KMS-11 (cell line): ENCODE results near the gene KAT2A.

Experiments
- H2AFZ ChIP-seq: fragments of 200-600 bp; sonication (generic); 2 replicates; pipeline ENCODE4 v1.6.1; 2016; ENCODE audit warnings: antibody characterized with exemption, mixed run types, low read depth
- H3K27ac ChIP-seq: fragments of 200-600 bp; sonication (generic); 2 replicates; pipeline ENCODE4 v1.6.1; 2016; ENCODE audit warnings: mild to moderate bottlenecking, mixed run types
- H3K27me3 ChIP-seq: fragments of 200-600 bp; sonication (generic); 2 replicates; pipeline ENCODE4 v1.6.1; 2017; ENCODE audit warnings: mild to moderate bottlenecking, low read depth, mixed run types, moderate library complexity; ENCODE audit not compliant: insufficient read depth
- H3K36me3 ChIP-seq: fragments of 200-600 bp; sonication (generic); 2 replicates; pipeline ENCODE4 v1.6.1; 2017; ENCODE audit warnings: mild to moderate bottlenecking, mixed run types; ENCODE audit not compliant: insufficient read depth
- H3K4me1 ChIP-seq: fragments of 200-600 bp; sonication (generic); 2 replicates; pipeline ENCODE4 v1.6.1; 2016; ENCODE audit warnings: mild to moderate bottlenecking, low read depth, mixed run types; ENCODE audit not compliant: poor library complexity, severe bottlenecking
- H3K4me2 ChIP-seq: fragments of 200-600 bp; sonication (generic); 2 replicates; pipeline ENCODE4 v1.7.0; 2016; ENCODE audit warnings: mild to moderate bottlenecking, mixed run types
- H3K4me3 ChIP-seq: fragments of 200-600 bp; sonication (generic); IDR thresholded peaks from 2 replicates; pipeline ENCODE4 v1.6.1; 2017; ENCODE audit warnings: low read depth, low read length, mixed read lengths; ENCODE audit not compliant: insufficient read depth
- H3K79me2 ChIP-seq: fragments of 200-600 bp; sonication (generic); 2 replicates; pipeline ENCODE4 v1.6.1; 2016; ENCODE audit warnings: low read depth, mixed run types; ENCODE audit not compliant: insufficient read depth
- H3K9ac ChIP-seq: fragments of 200-600 bp; sonication (generic); 2 replicates; pipeline ENCODE4 v1.6.1; 2016; ENCODE audit warnings: mild to moderate bottlenecking, mixed run types
- H4K20me1 ChIP-seq: fragments of 200-600 bp; sonication (generic); 2 replicates; pipeline ENCODE4 v1.6.1; 2016; ENCODE audit warnings: mild to moderate bottlenecking, mixed run types; ENCODE audit not compliant: insufficient read depth
- CTCF ChIP-seq: fragments of 200-600 bp; sonication (generic); conservative IDR thresholded peaks from 2 replicates; pipeline ENCODE4 v1.6.1; 2017; ENCODE audit warnings: low read depth, mild to moderate bottlenecking, antibody characterized with exemption, low read length, moderate library complexity, mixed read lengths

The KAT2A gene

GRCh38 chr17:42135664-42136653 is 14.8 kb upstream of the KAT2A start:
- Histone ChIP-seq H3K4me3 (no peak overlapping the region), H3K9ac (no peak overlapping the region), H3K36me3 (no peaks in the 10 kb centered on the region), H3K4me2 (peak overlapping the region; percentile 4; the same call in 1 of the 2 replicates), H3K4me1 (peaks cover 67% of the 10 kb centered on the region), H3K27ac (no peak overlapping the region), H4K20me1 (peaks cover 19% of the 10 kb centered on the region; the same call in 1 of the 2 replicates), H3K79me2 (peaks cover 76% of the 10 kb centered on the region), H2AFZ (no peak overlapping the region), H3K27me3 (no peaks in the 10 kb centered on the region)
- no peak for TF ChIP-seq CTCF

- no peak for TF ChIP-seq CTCF
- no peaks in the 10 kb centered on the region for H3K36me3 ChIP-seq
- no peak overlapping the region for H3K9ac ChIP-seq
- peaks cover 76% of the 10 kb centered on the region for H3K4me1 ChIP-seq
- no peak overlapping the region for H2AFZ ChIP-seq
- no peaks in the 10 kb centered on the region for H3K27me3 ChIP-seq
- no peak overlapping the region for H3K4me3 ChIP-seq
- peak overlapping the region; percentile 4; the same call in 1 of the 2 replicates for H3K4me2 ChIP-seq
- H4K20me1 ChIP-seq: peaks cover 19% of the 10 kb centered on the region; the same call in 1 of the 2 replicates
- H3K27ac ChIP-seq: no peak overlapping the region; the same call in 1 of the 2 replicates
- peaks cover 74% of the 10 kb centered on the region for H3K79me2 ChIP-seq
Measured at GRCh38 chr17:42135151-42135550, 14.0 kb upstream of the KAT2A start.

GRCh38 chr17:42133461-42134041 is 12.4 kb upstream of the KAT2A start:
- Histone ChIP-seq H3K27me3 (no peaks in the 10 kb centered on the region), H3K36me3 (no peaks in the 10 kb centered on the region; the same call in 1 of the 2 replicates), H2AFZ (no peak overlapping the region), H3K79me2 (peaks cover 60% of the 10 kb centered on the region), H4K20me1 (peaks cover 14% of the 10 kb centered on the region; the same call in 1 of the 2 replicates), H3K9ac (no peak overlapping the region), H3K4me3 (no peak overlapping the region), H3K4me2 (peak overlapping the region; percentile 70), H3K27ac (peak overlapping the region; percentile 54), H3K4me1 (peaks cover 89% of the 10 kb centered on the region)
- TF ChIP-seq CTCF: no peak

GRCh38 chr17:42132941-42133340 is 11.8 kb upstream of the KAT2A start:
- Histone ChIP-seq H3K4me2 (peak overlapping the region; percentile 70), H3K27ac (peak overlapping the region; percentile 54), H3K27me3 (no peaks in the 10 kb centered on the region), H3K4me1 (peaks cover 92% of the 10 kb centered on the region), H4K20me1 (peaks cover 11% of the 10 kb centered on the region; the same call in 1 of the 2 replicates), H3K79me2 (peaks cover 54% of the 10 kb centered on the region), H3K9ac (no peak overlapping the region; the same call in 1 of the 2 replicates), H2AFZ (no peak overlapping the region), H3K36me3 (no peaks in the 10 kb centered on the region; the same call in 1 of the 2 replicates), H3K4me3 (no peak overlapping the region)
- no peak for TF ChIP-seq CTCF
